ENCODE results near the gene PRKCZ. TPM values are rescaled to one million over a fixed set of nuclear protein-coding genes. Genes with fewer than 3 reads are reported as not detected.
A peak's percentile ranks its signal among the peaks of the same experiment; 100 is the strongest.

The PRKCZ gene
- total RNA-seq, 2 donors from 2014 or later, result 50.4 to 72.2 TPM

DNA sequence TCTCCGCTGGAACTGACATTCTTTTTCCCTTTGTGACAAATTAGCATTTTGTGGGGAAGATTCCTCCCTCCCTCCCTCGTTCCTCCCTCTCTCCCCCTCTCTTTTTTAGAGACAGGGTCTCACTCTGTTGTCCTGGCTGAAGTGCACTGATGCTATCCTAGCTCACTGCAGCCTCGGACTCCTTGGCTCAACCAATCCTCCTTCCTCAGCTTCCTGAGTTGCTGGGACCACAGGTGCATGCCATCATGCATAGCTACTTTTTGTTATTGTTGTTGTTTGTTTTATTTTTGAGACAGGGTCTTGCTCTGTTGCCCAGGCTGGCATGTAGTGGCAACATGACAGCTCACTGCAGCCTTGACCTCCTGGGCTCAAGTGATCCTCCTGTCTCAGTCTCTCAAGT, 171.1 kb downstream of the PRKCZ start:
- Histone ChIP-seq H3K9me3 (no peaks in the 10 kb centered on the region), H3K4me3 (no peak overlapping the region), H3K4me1 (no peaks in the 10 kb centered on the region), H3K36me3 (no peaks in the 10 kb centered on the region), H3K27ac (no peak overlapping the region), H3K9ac (ENCODE audit: low read depth in 2 of 2, low read length in 2 of 2) (no peak overlapping the region), H3K27me3 (no peaks in the 10 kb centered on the region)
- DNase-seq, result no peak
- TF ChIP-seq, protein P1, sequence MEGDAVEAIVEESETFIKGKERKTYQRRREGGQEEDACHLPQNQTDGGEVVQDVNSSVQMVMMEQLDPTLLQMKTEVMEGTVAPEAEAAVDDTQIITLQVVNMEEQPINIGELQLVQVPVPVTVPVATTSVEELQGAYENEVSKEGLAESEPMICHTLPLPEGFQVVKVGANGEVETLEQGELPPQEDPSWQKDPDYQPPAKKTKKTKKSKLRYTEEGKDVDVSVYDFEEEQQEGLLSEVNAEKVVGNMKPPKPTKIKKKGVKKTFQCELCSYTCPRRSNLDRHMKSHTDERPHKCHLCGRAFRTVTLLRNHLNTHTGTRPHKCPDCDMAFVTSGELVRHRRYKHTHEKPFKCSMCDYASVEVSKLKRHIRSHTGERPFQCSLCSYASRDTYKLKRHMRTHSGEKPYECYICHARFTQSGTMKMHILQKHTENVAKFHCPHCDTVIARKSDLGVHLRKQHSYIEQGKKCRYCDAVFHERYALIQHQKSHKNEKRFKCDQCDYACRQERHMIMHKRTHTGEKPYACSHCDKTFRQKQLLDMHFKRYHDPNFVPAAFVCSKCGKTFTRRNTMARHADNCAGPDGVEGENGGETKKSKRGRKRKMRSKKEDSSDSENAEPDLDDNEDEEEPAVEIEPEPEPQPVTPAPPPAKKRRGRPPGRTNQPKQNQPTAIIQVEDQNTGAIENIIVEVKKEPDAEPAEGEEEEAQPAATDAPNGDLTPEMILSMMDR (IDR thresholded peaks at IDR 0.05), result no peak
- intact Hi-C loops (cut with DNase I), result no loop called here

DNA sequence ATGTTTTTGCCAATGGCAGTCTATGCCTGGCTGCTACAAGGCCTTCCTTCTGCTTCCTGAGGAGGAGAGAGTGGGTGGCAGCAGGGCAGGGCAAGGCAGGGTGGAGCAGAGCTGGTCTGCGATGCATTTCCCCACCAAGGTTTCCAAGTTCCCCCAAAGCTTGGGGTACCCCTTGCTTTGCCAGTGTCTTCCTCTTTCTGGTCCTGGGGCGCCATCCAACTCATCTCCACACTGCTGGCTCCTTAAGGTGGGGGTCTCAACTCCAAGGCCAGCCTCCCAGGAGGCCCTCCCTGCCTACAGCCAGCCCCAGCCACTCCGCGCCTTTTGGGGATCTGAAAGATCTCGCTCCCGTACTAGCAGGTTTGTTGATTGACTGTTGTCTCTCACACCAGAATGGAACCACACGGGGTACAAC, 174.0 kb downstream of the PRKCZ start:
- intact Hi-C loops (cut with DNase I), result no loop called here
- no peaks in the 10 kb centered on the region for H3K4me1 ChIP-seq
- no peaks in the 10 kb centered on the region for H3K9me3 ChIP-seq
- no peaks in the 10 kb centered on the region for H3K27me3 ChIP-seq
- H3K27ac ChIP-seq, result no peak overlapping the region
- no peak overlapping the region for H3K9ac ChIP-seq (ENCODE audit: low read depth in 2 of 2, low read length in 2 of 2)
- H3K4me3 ChIP-seq, result no peak overlapping the region
- H3K36me3 ChIP-seq, result no peaks in the 10 kb centered on the region
- DNase-seq, result no peak
- TF ChIP-seq, protein P1 (IDR thresholded peaks at IDR 0.05), result no peak

DNA sequence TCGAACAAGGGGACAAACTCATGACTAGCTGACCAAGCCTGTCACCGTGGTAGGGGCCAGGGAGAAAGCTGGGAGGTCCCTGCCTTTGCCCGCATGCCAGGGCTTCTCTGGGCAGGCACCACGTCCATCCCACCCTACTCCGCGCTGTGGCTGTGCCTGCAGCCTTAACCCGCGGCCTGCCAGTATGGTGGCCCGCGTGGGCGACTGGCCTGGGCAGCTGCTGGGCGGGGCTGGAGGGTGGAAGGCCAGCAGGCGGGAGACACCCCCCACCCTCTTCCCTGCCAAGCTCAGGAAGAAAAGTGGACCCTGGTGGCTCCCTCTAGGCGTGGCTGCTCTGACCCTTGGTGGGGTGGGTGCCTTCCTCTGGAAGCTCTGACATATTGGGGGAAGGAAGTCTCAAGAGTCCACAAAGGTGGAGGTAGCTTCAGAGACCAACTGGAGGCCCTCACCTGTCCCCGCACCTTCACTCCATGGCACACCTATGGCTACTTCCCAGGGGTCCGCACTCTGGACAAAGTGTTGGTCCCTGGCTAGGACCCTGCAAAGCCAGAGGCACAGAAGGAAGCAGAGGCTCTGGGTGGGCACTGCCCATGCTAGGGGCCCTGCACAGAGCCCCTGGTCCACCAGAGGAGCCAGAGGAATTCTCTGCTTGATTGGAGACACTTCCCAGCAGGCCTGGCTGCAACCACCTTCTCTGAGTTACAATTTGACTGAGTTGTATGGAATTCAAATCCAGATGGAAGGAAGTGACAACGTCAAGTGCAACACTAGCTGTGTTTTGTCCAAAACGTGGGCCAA, 174.6 kb downstream of the PRKCZ start:
- no peak overlapping the region for H3K27ac ChIP-seq
- no peaks in the 10 kb centered on the region for H3K36me3 ChIP-seq
- intact Hi-C loops (cut with DNase I), result no loop called here
- H3K4me1 ChIP-seq, result no peaks in the 10 kb centered on the region
- no peaks in the 10 kb centered on the region for H3K9me3 ChIP-seq
- DNase-seq, result no peak
- H3K9ac ChIP-seq (ENCODE audit: low read depth in 2 of 2, low read length in 2 of 2), result no peak overlapping the region
- no peak overlapping the region for H3K4me3 ChIP-seq
- TF ChIP-seq, protein P1 (IDR thresholded peaks at IDR 0.05), result no peak
- H3K27me3 ChIP-seq, result no peaks in the 10 kb centered on the region

DNA sequence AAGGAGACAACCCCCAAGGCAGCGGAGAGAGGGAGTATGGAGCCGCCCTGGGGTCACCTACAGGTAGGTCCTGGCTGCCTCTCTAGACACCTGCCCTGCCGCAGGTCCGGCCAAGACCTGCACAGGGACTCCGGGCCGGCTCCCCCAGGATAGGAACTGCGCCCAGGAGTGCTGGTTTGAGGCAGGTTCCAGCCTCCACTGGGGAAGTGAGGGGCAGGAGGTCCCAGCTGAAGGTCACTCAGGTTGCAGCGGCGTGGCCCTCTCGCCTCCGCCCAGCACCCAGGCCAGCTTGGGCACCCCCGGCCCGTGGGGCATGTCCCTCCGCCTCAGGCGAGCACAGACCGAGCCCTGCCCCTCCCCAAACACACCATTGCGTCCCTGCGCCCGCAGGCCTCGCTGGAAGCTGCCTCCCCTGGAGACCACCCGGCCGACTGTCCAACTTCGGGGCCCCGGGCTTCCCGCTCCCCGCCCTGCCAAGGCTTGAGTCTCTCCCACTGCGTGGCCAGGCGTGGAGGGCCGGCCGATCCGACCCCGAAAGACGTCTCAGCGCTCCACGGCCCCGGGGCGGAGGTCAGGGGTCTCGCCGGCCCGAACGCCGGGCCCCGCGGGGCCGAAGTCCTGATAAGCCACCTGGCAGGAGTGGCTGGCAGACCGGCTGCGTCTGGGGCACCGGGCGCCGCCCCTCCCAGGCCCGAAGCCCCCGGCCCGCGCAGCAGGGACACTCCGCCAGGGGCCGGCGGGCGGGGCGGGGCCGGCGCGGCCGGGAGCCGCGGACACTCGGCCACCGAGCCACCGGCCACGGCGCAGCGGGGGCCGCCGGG, 176.5 kb downstream of the PRKCZ start:
- Histone ChIP-seq H3K9me3 (no peaks in the 10 kb centered on the region), H3K9ac (ENCODE audit: low read depth in 2 of 2, low read length in 2 of 2) (peak overlapping the region; percentile 66 to 100), H3K27ac (peak overlapping the region; percentile 89), H3K4me3 (peak overlapping the region; percentile 56), H3K27me3 (no peaks in the 10 kb centered on the region), H3K4me1 (peaks cover 11% of the 10 kb centered on the region), H3K36me3 (no peaks in the 10 kb centered on the region)
- no peak for DNase-seq
- intact Hi-C loops (cut with DNase I), result no loop called here
- TF ChIP-seq, protein P1 (IDR thresholded peaks at IDR 0.05), result no peak

DNA sequence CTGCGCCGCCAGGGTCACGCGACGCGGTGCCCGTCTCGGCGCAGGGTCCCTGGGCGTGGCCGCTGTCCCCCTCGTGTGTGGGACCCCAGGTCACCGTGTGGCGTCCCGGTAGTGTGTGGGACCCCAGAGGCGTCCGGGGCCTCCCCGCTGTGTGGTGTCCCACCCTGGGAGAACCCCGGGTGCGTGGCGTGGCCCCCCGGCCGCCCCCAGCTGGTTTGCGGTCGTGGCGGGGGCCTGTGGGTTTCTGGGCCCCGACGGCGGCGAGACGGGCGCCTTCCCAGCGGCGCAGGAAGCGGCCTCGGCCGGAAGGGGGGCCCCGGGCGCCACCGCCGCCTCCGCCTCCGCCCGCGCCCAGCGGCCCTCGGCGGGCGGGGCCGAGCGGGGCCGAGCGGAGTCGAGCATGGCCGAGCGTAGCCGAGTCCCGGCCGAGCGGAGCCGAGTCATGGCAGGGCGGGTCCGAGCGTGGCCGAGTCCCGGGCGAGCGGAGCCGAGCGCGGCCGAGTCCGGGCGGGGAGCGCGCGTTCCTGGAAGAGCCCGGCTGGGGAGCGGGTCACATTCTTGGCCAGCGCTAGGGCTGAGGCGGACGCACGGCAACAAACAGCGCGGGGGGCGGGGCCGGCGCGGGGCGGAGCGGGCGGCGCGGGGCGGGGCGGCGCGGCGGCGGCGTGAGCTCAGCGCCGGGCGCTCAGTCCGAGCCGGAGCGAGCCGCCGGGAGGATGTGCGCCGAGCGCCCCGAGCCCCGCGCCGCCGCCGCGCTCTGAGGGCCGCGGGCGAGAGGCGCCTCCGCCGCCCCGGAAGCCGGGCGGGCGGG, 177.3 kb downstream of the PRKCZ start:
- Histone ChIP-seq H3K27ac (peak overlapping the region; percentile 89), H3K27me3 (no peaks in the 10 kb centered on the region), H3K9me3 (no peaks in the 10 kb centered on the region), H3K9ac (ENCODE audit: low read depth in 2 of 2, low read length in 2 of 2) (peak overlapping the region; percentile 66 to 100), H3K4me3 (peak overlapping the region; percentile 56), H3K4me1 (peaks cover 19% of the 10 kb centered on the region), H3K36me3 (no peaks in the 10 kb centered on the region)
- TF ChIP-seq, protein P1 (IDR thresholded peaks at IDR 0.05), result no peak
- intact Hi-C loops (cut with DNase I), result no loop called here
- DNase-seq, result peak; percentile 93

Data from colonic mucosa (tissue), 4 donors.